Measurements from ENCODE around the gene PIM2. TPM values are rescaled to one million over a fixed set of nuclear protein-coding genes. Genes with fewer than 3 reads are reported as not detected.

PIM2 gene
- total RNA-seq, 1 experiment from 2014 or later = 15.6 TPM

DNA sequence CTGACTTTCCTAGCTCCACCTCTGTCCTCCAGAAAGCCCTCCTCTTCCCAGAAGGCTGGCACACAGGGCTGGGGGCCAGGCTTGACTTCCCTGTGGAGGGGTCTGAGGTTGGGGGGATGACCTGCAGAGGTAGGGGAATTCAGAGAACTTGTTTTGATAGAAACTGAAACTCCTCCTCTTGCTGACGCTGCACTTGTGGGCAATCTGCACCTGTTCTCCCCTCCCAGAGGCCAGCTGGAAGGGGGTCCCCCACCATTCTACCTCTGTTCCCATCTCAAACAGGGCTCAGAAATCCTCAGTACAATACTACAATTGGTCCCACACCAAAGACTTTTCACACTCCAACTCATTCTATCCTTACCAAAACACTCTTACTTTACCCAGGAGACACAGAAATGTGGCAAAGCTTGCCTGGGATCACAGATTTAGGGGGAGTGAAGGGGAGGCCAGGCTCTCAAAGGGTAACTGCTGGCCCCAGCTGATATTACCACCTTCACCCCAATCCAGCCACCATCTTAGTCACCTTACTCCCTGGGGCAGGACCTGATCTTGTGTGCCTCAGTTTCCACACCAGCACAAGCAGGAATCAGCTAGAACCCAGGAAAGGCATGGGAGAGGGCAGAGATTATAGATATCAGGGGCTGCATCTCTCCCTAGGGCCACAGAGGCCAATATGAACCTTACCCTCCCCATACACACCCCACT, 20.0 kb upstream of the PIM2 start:
- no TSS peak for BruUV-seq (replicated peaks)
- intact Hi-C loops (cut with micrococcal nuclease) = no loop called here
- ChIA-PET POLR2A (no interaction called here), RAD21 (ENCODE audit: low non-redundant PET in 1 of 2, low total read pairs in 2 of 2, uncharacterized antibody in 2 of 2, unreplicated experiment in 2 of 2) (no interaction called here), CTCF (no interaction called here)
- no peak overlapping the region for H3K27ac ChIP-seq (ENCODE audit: low read depth, low read length)
- H3K36me3 ChIP-seq (ENCODE audit: control insufficient read depth in 1 of 2, insufficient read depth in 2 of 2, low read length in 2 of 2) = peaks cover 0 to 8% of the 10 kb centered on the region in 2 experiments; a peak in 2 of 4 replicates
- no peak for DNase-seq (ENCODE audit: low read depth, low spot score)
- H2AFZ ChIP-seq (ENCODE audit: low read depth, low read length, poor library complexity, severe bottlenecking) = no peak overlapping the region
- no peak overlapping the region for H3K4me3 ChIP-seq (replicated peaks in 1 of 2; ENCODE audit: low read depth in 1 of 2, low read length in 2 of 2)
- H3K9me2 ChIP-seq (ENCODE audit: insufficient read depth) = no peaks in the 10 kb centered on the region
- H3K9ac ChIP-seq (ENCODE audit: low read length) = no peak overlapping the region
- H3K27me3 ChIP-seq (ENCODE audit: insufficient read depth, low read length) = no peaks in the 10 kb centered on the region
- no peaks in the 10 kb centered on the region for H3K9me3 ChIP-seq (ENCODE audit: control insufficient read depth in 1 of 2, insufficient read depth in 1 of 2, low read depth in 1 of 2, low read length in 2 of 2)
- H3K4me2 ChIP-seq (ENCODE audit: low read length) = no peak overlapping the region
- no peaks in the 10 kb centered on the region for H3K4me1 ChIP-seq (ENCODE audit: control insufficient read depth in 1 of 2, insufficient read depth in 2 of 2, low read length in 2 of 2)
- TF ChIP-seq TCF7L2 (IDR thresholded peaks at IDR 0.05; ENCODE audit: borderline replicate concordance, extremely low read depth, insufficient read depth, insufficient read length) = no peak
- TF ChIP-seq ZFX (IDR thresholded peaks at IDR 0.05) = no peak
- no peak for TF ChIP-seq ELF1 (IDR thresholded peaks at IDR 0.05; ENCODE audit: borderline replicate concordance, low read depth)
- TF ChIP-seq SP1 (IDR thresholded peaks at IDR 0.05; ENCODE audit: low read depth) = no peak
- TF ChIP-seq, protein P1, sequence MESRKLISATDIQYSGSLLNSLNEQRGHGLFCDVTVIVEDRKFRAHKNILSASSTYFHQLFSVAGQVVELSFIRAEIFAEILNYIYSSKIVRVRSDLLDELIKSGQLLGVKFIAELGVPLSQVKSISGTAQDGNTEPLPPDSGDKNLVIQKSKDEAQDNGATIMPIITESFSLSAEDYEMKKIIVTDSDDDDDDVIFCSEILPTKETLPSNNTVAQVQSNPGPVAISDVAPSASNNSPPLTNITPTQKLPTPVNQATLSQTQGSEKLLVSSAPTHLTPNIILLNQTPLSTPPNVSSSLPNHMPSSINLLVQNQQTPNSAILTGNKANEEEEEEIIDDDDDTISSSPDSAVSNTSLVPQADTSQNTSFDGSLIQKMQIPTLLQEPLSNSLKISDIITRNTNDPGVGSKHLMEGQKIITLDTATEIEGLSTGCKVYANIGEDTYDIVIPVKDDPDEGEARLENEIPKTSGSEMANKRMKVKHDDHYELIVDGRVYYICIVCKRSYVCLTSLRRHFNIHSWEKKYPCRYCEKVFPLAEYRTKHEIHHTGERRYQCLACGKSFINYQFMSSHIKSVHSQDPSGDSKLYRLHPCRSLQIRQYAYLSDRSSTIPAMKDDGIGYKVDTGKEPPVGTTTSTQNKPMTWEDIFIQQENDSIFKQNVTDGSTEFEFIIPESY (IDR thresholded peaks at IDR 0.05; ENCODE audit: extremely low read depth, insufficient replicate concordance, low read length) = no peak
- no peak for TF ChIP-seq POLR2A (IDR thresholded peaks at IDR 0.05; ENCODE audit: borderline replicate concordance, extremely low read depth, insufficient read depth, insufficient read length)
- no peak for TF ChIP-seq FOSL1 (IDR thresholded peaks at IDR 0.05; ENCODE audit: low read depth)
- TF ChIP-seq SRF (IDR thresholded peaks at IDR 0.05; ENCODE audit: low read depth) = no peak
- no peak for TF ChIP-seq ZNF274 (IDR thresholded peaks at IDR 0.05; ENCODE audit: low read depth, low read length)
- no peak for TF ChIP-seq EZH2 (IDR thresholded peaks at IDR 0.05)
- TF ChIP-seq, protein P2, sequence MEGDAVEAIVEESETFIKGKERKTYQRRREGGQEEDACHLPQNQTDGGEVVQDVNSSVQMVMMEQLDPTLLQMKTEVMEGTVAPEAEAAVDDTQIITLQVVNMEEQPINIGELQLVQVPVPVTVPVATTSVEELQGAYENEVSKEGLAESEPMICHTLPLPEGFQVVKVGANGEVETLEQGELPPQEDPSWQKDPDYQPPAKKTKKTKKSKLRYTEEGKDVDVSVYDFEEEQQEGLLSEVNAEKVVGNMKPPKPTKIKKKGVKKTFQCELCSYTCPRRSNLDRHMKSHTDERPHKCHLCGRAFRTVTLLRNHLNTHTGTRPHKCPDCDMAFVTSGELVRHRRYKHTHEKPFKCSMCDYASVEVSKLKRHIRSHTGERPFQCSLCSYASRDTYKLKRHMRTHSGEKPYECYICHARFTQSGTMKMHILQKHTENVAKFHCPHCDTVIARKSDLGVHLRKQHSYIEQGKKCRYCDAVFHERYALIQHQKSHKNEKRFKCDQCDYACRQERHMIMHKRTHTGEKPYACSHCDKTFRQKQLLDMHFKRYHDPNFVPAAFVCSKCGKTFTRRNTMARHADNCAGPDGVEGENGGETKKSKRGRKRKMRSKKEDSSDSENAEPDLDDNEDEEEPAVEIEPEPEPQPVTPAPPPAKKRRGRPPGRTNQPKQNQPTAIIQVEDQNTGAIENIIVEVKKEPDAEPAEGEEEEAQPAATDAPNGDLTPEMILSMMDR (IDR thresholded peaks at IDR 0.05 in 2 of 3, conservative IDR thresholded peaks at IDR 0.05 in 1 of 3; ENCODE audit: borderline replicate concordance in 1 of 3, insufficient read depth in 1 of 3, low read depth in 2 of 3, low read length in 2 of 3) = no peak
- no peak for TF ChIP-seq CBX3 (IDR thresholded peaks at IDR 0.05; ENCODE audit: low read depth)
- TF ChIP-seq, protein P3, sequence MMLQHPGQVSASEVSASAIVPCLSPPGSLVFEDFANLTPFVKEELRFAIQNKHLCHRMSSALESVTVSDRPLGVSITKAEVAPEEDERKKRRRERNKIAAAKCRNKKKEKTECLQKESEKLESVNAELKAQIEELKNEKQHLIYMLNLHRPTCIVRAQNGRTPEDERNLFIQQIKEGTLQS (IDR thresholded peaks at IDR 0.05) = no peak
- TF ChIP-seq RAD21 (IDR thresholded peaks at IDR 0.05; ENCODE audit: low read depth) = no peak
- TF ChIP-seq POLR2AphosphoS5 (IDR thresholded peaks at IDR 0.05; ENCODE audit: low read depth, low read length) = no peak
- TF ChIP-seq, protein P4, sequence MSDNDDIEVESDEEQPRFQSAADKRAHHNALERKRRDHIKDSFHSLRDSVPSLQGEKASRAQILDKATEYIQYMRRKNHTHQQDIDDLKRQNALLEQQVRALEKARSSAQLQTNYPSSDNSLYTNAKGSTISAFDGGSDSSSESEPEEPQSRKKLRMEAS (IDR thresholded peaks at IDR 0.05) = no peak
- TF ChIP-seq, protein P5, sequence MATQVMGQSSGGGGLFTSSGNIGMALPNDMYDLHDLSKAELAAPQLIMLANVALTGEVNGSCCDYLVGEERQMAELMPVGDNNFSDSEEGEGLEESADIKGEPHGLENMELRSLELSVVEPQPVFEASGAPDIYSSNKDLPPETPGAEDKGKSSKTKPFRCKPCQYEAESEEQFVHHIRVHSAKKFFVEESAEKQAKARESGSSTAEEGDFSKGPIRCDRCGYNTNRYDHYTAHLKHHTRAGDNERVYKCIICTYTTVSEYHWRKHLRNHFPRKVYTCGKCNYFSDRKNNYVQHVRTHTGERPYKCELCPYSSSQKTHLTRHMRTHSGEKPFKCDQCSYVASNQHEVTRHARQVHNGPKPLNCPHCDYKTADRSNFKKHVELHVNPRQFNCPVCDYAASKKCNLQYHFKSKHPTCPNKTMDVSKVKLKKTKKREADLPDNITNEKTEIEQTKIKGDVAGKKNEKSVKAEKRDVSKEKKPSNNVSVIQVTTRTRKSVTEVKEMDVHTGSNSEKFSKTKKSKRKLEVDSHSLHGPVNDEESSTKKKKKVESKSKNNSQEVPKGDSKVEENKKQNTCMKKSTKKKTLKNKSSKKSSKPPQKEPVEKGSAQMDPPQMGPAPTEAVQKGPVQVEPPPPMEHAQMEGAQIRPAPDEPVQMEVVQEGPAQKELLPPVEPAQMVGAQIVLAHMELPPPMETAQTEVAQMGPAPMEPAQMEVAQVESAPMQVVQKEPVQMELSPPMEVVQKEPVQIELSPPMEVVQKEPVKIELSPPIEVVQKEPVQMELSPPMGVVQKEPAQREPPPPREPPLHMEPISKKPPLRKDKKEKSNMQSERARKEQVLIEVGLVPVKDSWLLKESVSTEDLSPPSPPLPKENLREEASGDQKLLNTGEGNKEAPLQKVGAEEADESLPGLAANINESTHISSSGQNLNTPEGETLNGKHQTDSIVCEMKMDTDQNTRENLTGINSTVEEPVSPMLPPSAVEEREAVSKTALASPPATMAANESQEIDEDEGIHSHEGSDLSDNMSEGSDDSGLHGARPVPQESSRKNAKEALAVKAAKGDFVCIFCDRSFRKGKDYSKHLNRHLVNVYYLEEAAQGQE (IDR thresholded peaks at IDR 0.05; ENCODE audit: low read depth) = no peak
- no peak for TF ChIP-seq YY1 (IDR thresholded peaks at IDR 0.05; ENCODE audit: extremely low read depth, insufficient replicate concordance, low read depth, low read length)
- TF ChIP-seq SIN3A (IDR thresholded peaks at IDR 0.05; ENCODE audit: low read depth) = no peak
- H3K79me2 ChIP-seq (ENCODE audit: insufficient read depth, low read length) = peaks cover 39% of the 10 kb centered on the region
- no peaks in the 10 kb centered on the region for H4K20me1 ChIP-seq (ENCODE audit: insufficient read depth)
- ATAC-seq = no peak
